HCT116 (cell line): ENCODE data around the gene ADARB2. TPM values are rescaled to one million over a fixed set of nuclear protein-coding genes. Genes with fewer than 3 reads are reported as not detected.

Experiments
- ATAC-seq: fragments of 200-7000 bp; cut with Tn5 transposase; 2 replicates; pipeline ENCODE4 v1.9.1; 2020; ENCODE audit warnings: mild to moderate bottlenecking, moderate library complexity
- BruUV-seq: library from RNA; stranded (reverse); fragments of 400-500 nt; replicated peaks from 2 replicates; lab custom pipeline; 2021; lab: Mats Ljungman, UMichigan
- CTCF ChIA-PET: fragments of 300-600 bp; sonication (Branson Sonifier 250); formaldehyde crosslinking; loops from one replicate; lab custom pipeline; 2021; ENCODE audit warnings: antibody characterized with exemption; lab: Charles Lee
- POLR2A ChIA-PET: fragments of 300-600, 350-600 bp; sonication (Branson Sonifier 250); formaldehyde crosslinking; loops from one replicate; lab custom pipeline; 2021; ENCODE audit warnings: antibody characterized with exemption; lab: Charles Lee
- RAD21 ChIA-PET, 2 experiments: fragments of 300-600 bp; sonication (Branson Sonifier 250); formaldehyde crosslinking; loops; one replicate each; lab custom pipeline; 2023; ENCODE audit warnings: low total read pairs in 2 of 2; ENCODE audit not compliant: uncharacterized antibody in 2 of 2, unreplicated experiment in 2 of 2, low non-redundant PET in 1 of 2; lab: Charles Lee
- DNase-seq: peaks from one replicate; pipeline ENCODE4 v3.0.0-alpha.2; 2010; ENCODE audit warnings: low read depth, low spot score
- H2AFZ ChIP-seq: fragments of 200-600 bp; shearing (Covaris generic), sonication (generic); 2 replicates; pipeline ENCODE4 v1.6.1; 2017; ENCODE audit warnings: low read depth, mixed run types, mixed read lengths, antibody characterized with exemption, low read length; ENCODE audit not compliant: poor library complexity, severe bottlenecking
- H3K27ac ChIP-seq: 2 replicates; pipeline ENCODE4 v1.5.1; 2012; ENCODE audit warnings: low read depth, low read length
- H3K27me3 ChIP-seq: fragments of 200-600 bp; sonication (generic); 2 replicates; pipeline ENCODE4 v1.6.1; 2016; ENCODE audit warnings: mixed run types, low read length, mixed read lengths; ENCODE audit not compliant: insufficient read depth
- H3K36me3 ChIP-seq, 2 experiments: fragments of 200-500 bp in 1 of 2; fragments of 200-600 bp in 1 of 2; sonication (Bioruptor generic) in 1 of 2; sonication (generic) in 1 of 2; 2 replicates each; pipeline versions ENCODE4 v1.5.1 to v1.6.1; 2014 to 2016; ENCODE audit warnings: low read length in 2 of 2, inconsistent platforms in 1 of 2, mixed read lengths in 1 of 2, mixed run types in 1 of 2; ENCODE audit not compliant: insufficient read depth in 2 of 2, control insufficient read depth in 1 of 2
- H3K4me1 ChIP-seq, 2 experiments: fragments of 200-600 bp in 1 of 2; sonication (generic) in 1 of 2; 2 replicates each; pipeline versions ENCODE4 v1.5.1 to v1.6.1; 2012 to 2017; ENCODE audit warnings: low read length in 2 of 2, inconsistent platforms in 1 of 2, mild to moderate bottlenecking in 1 of 2, mixed read lengths in 1 of 2, mixed run types in 1 of 2, moderate library complexity in 1 of 2; ENCODE audit not compliant: insufficient read depth in 2 of 2, control insufficient read depth in 1 of 2
- H3K4me2 ChIP-seq: fragments of 200-600 bp; sonication (generic); 2 replicates; pipeline ENCODE4 v1.6.1; 2017; ENCODE audit warnings: mixed run types, low read length, mixed read lengths
- H3K4me3 ChIP-seq, 2 experiments: fragments of 200-600 bp in 1 of 2; sonication (generic) in 1 of 2; replicated peaks in 1 of 2; 2 replicates each; pipeline ENCODE4 v1.5.1; 2011 to 2016; ENCODE audit warnings: low read length in 2 of 2, control low read depth in 1 of 2, low read depth in 1 of 2, mild to moderate bottlenecking in 1 of 2, mixed read lengths in 1 of 2, mixed run types in 1 of 2
- H3K79me2 ChIP-seq: fragments of 200-600 bp; sonication (generic); 2 replicates; pipeline ENCODE4 v1.6.1; 2017; ENCODE audit warnings: mild to moderate bottlenecking, mixed run types, low read length, moderate library complexity, mixed read lengths; ENCODE audit not compliant: insufficient read depth
- H3K9ac ChIP-seq: fragments of 200-600 bp; sonication (generic); 2 replicates; pipeline ENCODE4 v1.6.1; 2016; ENCODE audit warnings: low read length, mixed read lengths
- H3K9me2 ChIP-seq: fragments of 200-600 bp; sonication (generic), shearing (Covaris generic); 2 replicates; pipeline ENCODE4 v1.6.1; 2017; ENCODE audit warnings: mixed run types, mild to moderate bottlenecking, moderate library complexity; ENCODE audit not compliant: insufficient read depth
- H3K9me3 ChIP-seq, 2 experiments: fragments of 200-500 bp in 1 of 2; fragments of 200-600 bp in 1 of 2; sonication (Bioruptor generic) in 1 of 2; sonication (generic) in 1 of 2; 2 replicates each; pipeline ENCODE4 v1.6.1; 2014 to 2017; ENCODE audit warnings: low read length in 2 of 2, mixed read lengths in 2 of 2, inconsistent platforms in 1 of 2, low read depth in 1 of 2, mild to moderate bottlenecking in 1 of 2, mixed run types in 1 of 2, moderate library complexity in 1 of 2; ENCODE audit not compliant: control insufficient read depth in 1 of 2, insufficient read depth in 1 of 2
- H4K20me1 ChIP-seq: fragments of 200-600 bp; sonication (generic), shearing (Covaris generic); 2 replicates; pipeline ENCODE4 v1.6.1; 2017; ENCODE audit warnings: mixed run types, mild to moderate bottlenecking, moderate library complexity; ENCODE audit not compliant: insufficient read depth
- CBX3 ChIP-seq: IDR thresholded peaks from 2 replicates; pipeline ENCODE4 v1.6.1; 2012; ENCODE audit warnings: low read depth
- CEBPB ChIP-seq: IDR thresholded peaks from 2 replicates; pipeline ENCODE4 v1.6.1; 2012; ENCODE audit warnings: low read depth
- EGR1 ChIP-seq: IDR thresholded peaks from 2 replicates; pipeline ENCODE4 v1.6.1; 2012; ENCODE audit warnings: low read depth
- EZH2phosphoT487 ChIP-seq: fragments of 200-600 bp; IDR thresholded peaks from 2 replicates; pipeline ENCODE4 v1.6.1; 2018; ENCODE audit warnings: antibody characterized with exemption, borderline replicate concordance
- POLR2AphosphoS5 ChIP-seq: IDR thresholded peaks from 2 replicates; pipeline ENCODE4 v1.6.1; 2011; ENCODE audit warnings: mild to moderate bottlenecking, low read depth, low read length, moderate library complexity
- RAD21 ChIP-seq: IDR thresholded peaks from 2 replicates; pipeline ENCODE4 v1.6.1; 2012; ENCODE audit warnings: low read depth, mild to moderate bottlenecking
- SIN3A ChIP-seq: IDR thresholded peaks from 2 replicates; pipeline ENCODE4 v1.6.1; 2012; ENCODE audit warnings: low read depth
- ZNF274 ChIP-seq: fragments of 200-500 bp; sonication (Bioruptor generic); IDR thresholded peaks from 2 replicates; pipeline ENCODE4 v1.6.1; 2014; ENCODE audit warnings: mild to moderate bottlenecking, low read depth, low read length, inconsistent platforms
- intact Hi-C: fragments of 100-400 bp; cut with micrococcal nuclease; formaldehyde crosslinking; loops from 2 replicates; pipeline ENCODE4 v1.10.0; 2022
- total RNA-seq: library from RNA; stranded (reverse); gene quantifications from one replicate; pipeline ENCODE4 v1.2.1, GENCODE V29; 2021; ENCODE audit not compliant: unreplicated experiment
- TF ChIP-seq, protein P1 (sequence below), 3 experiments: fragments of 200-600 bp in 1 of 3; sonication (generic) in 1 of 3; IDR thresholded peaks in 2 of 3; conservative IDR thresholded peaks in 1 of 3; 2 replicates each; pipeline ENCODE4 v1.5.1; 2012 to 2017; ENCODE audit warnings: low read depth in 2 of 3, low read length in 2 of 3, antibody characterized with exemption in 1 of 3, borderline replicate concordance in 1 of 3, control low read depth in 1 of 3, mild to moderate bottlenecking in 1 of 3, mixed read lengths in 1 of 3, mixed run types in 1 of 3, moderate library complexity in 1 of 3; ENCODE audit not compliant: insufficient read depth in 1 of 3
- TF ChIP-seq, protein P2 (sequence below): IDR thresholded peaks from 2 replicates; pipeline ENCODE4 v1.6.1; 2012
- TF ChIP-seq, protein P3 (sequence below): IDR thresholded peaks from 2 replicates; pipeline ENCODE4 v1.6.1; 2012

The ADARB2 gene
- total RNA-seq, 1 experiment from 2014 or later = not detected

DNA sequence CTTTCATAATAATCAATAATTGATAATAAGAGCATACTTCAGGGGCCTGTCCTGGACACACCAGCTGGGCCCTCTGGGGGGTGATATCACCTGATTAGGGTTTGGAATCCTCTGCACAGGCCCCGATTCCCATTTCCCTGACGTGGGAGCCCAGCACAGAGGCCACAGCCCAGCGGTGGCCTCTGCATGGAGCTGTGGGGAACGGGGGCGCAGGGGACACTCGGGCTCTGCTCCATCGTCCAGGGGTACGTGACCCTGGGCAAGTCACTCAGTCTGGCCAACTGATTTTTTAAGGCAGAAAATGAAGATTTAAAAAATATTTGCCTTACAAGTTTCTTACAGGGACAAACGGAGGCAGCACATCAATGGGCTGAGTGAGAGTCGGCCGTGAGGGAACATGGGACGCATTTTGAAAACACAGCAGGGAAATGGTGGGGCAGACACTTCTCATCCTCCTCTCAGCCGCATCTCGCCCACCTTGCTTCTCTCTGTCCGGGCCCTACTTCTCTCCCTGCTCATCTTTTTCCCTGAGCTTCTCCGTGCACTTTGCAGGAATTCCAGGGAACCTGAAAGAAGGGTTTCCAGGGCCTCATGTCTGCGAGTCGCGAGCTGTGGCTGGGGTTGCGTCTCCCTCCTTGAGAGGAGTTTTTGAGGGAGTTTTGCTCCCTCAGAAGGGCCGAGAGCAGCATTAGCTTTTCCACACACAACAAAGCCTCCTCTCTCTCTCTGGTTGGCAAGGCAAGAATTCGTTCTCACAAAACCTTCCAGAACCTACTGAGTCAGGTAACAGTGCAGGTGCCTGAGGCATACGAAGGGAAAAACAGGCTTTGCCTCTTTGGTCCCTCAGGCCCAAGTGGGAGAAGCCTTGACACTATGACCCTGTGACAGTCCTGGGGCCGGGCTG, 369.1 kb downstream of the ADARB2 start:
- no peak for TF ChIP-seq POLR2AphosphoS5
- TF ChIP-seq EZH2phosphoT487 = no peak
- no peak for TF ChIP-seq EGR1
- TF ChIP-seq, protein P1, sequence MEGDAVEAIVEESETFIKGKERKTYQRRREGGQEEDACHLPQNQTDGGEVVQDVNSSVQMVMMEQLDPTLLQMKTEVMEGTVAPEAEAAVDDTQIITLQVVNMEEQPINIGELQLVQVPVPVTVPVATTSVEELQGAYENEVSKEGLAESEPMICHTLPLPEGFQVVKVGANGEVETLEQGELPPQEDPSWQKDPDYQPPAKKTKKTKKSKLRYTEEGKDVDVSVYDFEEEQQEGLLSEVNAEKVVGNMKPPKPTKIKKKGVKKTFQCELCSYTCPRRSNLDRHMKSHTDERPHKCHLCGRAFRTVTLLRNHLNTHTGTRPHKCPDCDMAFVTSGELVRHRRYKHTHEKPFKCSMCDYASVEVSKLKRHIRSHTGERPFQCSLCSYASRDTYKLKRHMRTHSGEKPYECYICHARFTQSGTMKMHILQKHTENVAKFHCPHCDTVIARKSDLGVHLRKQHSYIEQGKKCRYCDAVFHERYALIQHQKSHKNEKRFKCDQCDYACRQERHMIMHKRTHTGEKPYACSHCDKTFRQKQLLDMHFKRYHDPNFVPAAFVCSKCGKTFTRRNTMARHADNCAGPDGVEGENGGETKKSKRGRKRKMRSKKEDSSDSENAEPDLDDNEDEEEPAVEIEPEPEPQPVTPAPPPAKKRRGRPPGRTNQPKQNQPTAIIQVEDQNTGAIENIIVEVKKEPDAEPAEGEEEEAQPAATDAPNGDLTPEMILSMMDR (IDR thresholded peaks at IDR 0.05 in 2 of 3, conservative IDR thresholded peaks at IDR 0.05 in 1 of 3; ENCODE audit: borderline replicate concordance in 1 of 3, insufficient read depth in 1 of 3, low read depth in 2 of 3, low read length in 2 of 3) = no peak
- TF ChIP-seq CEBPB = no peak
- no peak for TF ChIP-seq CBX3
- TF ChIP-seq SIN3A = no peak
- TF ChIP-seq, protein P2, sequence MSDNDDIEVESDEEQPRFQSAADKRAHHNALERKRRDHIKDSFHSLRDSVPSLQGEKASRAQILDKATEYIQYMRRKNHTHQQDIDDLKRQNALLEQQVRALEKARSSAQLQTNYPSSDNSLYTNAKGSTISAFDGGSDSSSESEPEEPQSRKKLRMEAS = no peak
- TF ChIP-seq, protein P3, sequence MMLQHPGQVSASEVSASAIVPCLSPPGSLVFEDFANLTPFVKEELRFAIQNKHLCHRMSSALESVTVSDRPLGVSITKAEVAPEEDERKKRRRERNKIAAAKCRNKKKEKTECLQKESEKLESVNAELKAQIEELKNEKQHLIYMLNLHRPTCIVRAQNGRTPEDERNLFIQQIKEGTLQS = no peak
- no peak for TF ChIP-seq RAD21
- TF ChIP-seq ZNF274 = no peak
- Histone ChIP-seq H3K9me3 (no peaks in the 10 kb centered on the region), H3K4me2 (0 out of 2 replicates have a peak overlapping the region, but pooled peaks have one; percentile 0), H3K4me1 (no peaks in the 10 kb centered on the region), H3K27me3 (peaks cover 16% of the 10 kb centered on the region; the same call in 1 of the 2 replicates), H3K27ac (no peak overlapping the region), H3K36me3 (no peaks in the 10 kb centered on the region), H2AFZ (no peak overlapping the region), H3K9ac (no peak overlapping the region), H4K20me1 (no peaks in the 10 kb centered on the region), H3K79me2 (no peaks in the 10 kb centered on the region), H3K4me3 (no peak overlapping the region), H3K9me2 (no peaks in the 10 kb centered on the region)
- no peak for DNase-seq
- ChIA-PET CTCF (interaction anchor here (1.0 to 1.7 kb wide), 12 partner anchors 8 to 258 kb away, joined by 4 to 15 read pairs (median 6); no protein-coding TSS in a partner anchor), POLR2A (interaction anchor here (1.0 kb wide), 2 partner anchors 12 to 16 kb away, joined by 3 to 4 read pairs; no protein-coding TSS in a partner anchor), RAD21 (interaction anchor here in 1 of 2 experiments (0.6 kb wide), 1 partner anchor 126 kb away, joined by 3 read pairs; no protein-coding TSS in a partner anchor)
- intact Hi-C loops = loop anchor here (5.0 kb wide), 1 partner anchor 256 kb away; no protein-coding TSS in a partner anchor
- no TSS peak for BruUV-seq
- ATAC-seq = no peak
